Measurements from ENCODE around the gene COL11A2.

Gene COL11A2

DNA sequence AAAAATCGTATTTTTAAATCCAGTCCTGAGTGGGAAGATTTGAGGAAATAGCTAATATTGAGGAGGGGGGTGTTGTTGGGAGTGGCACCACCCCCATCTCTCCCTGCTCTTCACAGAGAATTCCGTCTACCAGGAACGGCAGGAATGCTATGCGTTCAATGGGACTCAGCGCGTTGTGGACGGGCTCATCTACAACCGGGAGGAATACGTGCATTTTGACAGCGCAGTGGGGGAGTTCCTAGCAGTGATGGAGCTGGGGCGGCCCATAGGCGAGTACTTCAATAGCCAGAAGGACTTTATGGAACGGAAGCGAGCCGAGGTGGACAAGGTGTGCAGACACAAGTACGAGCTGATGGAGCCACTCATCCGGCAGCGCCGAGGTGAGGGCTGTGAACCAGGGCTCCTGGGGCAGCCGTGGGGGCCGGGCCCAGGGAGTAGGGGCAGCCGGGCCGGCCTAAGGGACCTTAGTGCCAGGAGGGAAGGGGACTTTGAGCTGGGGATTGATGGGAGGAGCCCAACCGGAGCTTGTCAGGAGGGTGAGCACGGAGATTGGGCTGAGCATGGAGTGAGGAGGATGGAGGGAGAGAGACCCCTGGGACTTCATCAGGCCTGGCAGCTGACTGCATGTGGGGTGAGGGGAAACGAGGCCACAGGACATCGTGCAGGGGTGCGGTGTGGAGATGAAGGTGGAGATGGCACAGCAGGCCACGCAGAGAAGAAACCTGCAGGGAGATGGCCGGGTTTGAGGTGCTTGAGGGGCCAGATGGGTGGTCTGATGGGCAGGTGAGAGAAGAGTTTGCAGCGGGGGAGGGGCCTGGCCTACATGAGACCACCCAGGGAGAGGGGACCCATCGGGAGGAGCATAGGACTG is 75.2 kb downstream of the COL11A2 start:
- DNase-seq (ENCODE audit: low spot score): no peak

DNA sequence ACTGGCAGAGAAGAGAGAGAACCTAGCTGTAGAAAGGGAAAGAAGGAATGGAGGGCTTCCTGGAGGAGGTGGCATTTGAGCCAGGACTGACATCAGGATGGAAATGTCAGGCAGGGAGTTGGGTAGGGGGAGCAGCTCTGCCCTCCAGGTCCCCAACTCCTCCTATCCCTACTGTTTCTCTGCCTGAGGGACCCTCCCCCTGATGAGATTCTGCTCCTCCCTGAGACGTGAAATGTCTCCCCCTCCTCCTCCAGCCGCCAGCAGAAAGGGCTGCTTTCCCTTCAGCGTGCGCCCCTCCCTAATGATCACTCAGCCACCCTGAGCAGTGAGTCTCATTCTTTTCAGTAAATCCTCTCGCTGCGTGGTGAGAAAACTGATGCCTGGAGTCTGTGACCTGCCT is 75.8 kb downstream of the COL11A2 start:
- DNase-seq (ENCODE audit: low spot score): no peak

DNA sequence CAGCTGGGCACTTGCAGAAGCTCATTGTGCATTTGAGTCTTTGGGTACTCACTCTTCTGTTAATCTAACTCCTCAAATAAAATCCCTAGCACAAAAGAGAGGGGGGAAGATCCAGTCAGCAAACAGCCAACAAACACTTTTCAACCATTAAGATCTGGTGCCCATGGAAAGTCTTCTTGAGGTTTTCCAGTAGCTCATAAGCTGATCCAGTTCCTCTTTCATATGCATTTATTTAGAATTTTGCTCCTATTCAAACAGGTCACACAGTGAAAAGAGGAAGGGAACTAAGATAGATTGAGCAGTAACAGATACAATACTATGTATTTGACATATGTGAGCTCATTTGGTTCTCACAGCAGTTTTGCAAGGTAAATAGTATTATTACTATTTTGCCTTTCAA is 77.9 kb downstream of the COL11A2 start:
- no peak for DNase-seq (ENCODE audit: low spot score)

- no peak for DNase-seq (ENCODE audit: low spot score)
These were observed 78.5 kb downstream of the COL11A2 start for GRCh38 chr6:33113755-33114154.

All from kidney tubule cell (primary cell).